Stimulated activated effector memory CD8-positive, alpha-beta T cell treated with anti-CD3 and anti-CD28 coated beads, Interleukin-12 subunit alpha, Interleukin-12 subunit beta, amount 100 ng/mL, for 72 hours (primary cell): ENCODE results near the gene CNTN4.

Experiments used
- ATAC-seq: fragments of 150-1000 bp; cut with Tn5 transposase; 2 replicates; pipeline ENCODE4 v1.10.0; 2021
- DNase-seq, 2 donors: peaks; one replicate each; pipeline ENCODE4 v3.0.0; 2021 to 2022; ENCODE audit warnings: low spot score in 2 of 2
- H3K27ac Mint-ChIP-seq: one replicate; pipeline ENCODE4 v1.8.0; 2022; ENCODE audit warnings: mild to moderate bottlenecking, mixed read lengths
- H3K36me3 Mint-ChIP-seq: one replicate; pipeline ENCODE4 v1.8.0; 2022; ENCODE audit warnings: mild to moderate bottlenecking, mixed read lengths
- H3K4me1 Mint-ChIP-seq: one replicate; pipeline ENCODE4 v1.8.0; 2022; ENCODE audit warnings: mixed read lengths
- H3K4me3 Mint-ChIP-seq: one replicate; pipeline ENCODE4 v1.8.0; 2022; ENCODE audit warnings: mild to moderate bottlenecking, mixed read lengths
- H3K9me3 Mint-ChIP-seq: one replicate; pipeline ENCODE4 v1.8.0; 2022; ENCODE audit warnings: mixed read lengths

CNTN4 gene

DNA sequence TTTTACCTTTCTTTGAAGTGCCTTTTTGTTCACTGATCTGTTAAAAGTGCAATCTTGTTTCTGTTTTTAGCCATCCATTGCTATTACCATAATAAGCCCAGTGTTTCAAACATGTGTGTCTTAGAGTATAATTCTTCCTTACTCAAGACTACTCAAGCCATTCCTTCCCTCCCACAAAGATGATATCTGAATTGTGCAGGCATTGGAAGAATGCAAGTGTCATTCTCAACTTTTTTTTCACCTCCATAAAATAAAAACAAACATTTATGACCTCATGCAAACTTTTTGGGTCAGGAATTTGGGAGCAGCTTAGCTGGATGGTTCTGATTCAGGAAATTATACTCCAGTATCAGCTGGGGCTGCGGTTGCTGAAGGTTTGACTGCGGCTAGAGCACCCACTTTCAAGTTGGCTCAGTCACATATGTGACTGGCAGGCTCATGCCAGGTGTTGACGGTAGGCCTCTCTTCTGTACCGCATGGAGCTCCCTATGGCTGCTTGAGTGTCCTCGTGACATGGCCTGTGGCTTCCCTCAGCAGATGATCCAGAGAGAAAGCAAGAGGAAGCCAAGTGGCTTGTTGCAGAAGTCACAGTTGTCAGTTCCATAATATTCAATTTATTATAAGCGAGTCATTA is 490.8 kb downstream of the CNTN4 start:
- H3K36me3 Mint-ChIP-seq, result no peaks in the 10 kb centered on the region
- H3K9me3 Mint-ChIP-seq, result peaks cover 2% of the 10 kb centered on the region
- DNase-seq (no peak), ATAC-seq (no peak)
- no peak overlapping the region for H3K27ac Mint-ChIP-seq
- no peaks in the 10 kb centered on the region for H3K4me1 Mint-ChIP-seq
- H3K4me3 Mint-ChIP-seq, result no peak overlapping the region

DNA sequence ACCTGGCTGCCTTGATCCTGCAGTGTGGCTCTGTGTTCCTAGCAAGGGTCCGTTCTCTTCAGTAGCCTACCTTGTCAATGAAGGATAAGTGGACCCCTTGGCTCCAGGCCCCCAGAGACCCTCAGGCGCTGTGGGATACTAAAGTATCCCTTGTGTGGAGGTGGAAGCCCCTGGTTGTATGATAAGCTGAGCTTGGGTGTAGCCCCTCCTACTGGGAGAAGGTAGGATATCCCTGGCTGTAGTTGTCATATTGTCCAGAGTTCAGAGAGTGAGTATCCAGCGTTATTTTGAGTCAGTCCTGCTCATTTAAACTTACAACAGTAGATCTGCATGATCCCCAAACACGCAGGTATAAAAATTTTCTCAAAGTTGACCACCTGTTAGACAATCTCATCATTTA is 496.8 kb downstream of the CNTN4 start:
- Mint-ChIP-seq H3K9me3 (no peaks in the 10 kb centered on the region), H3K4me3 (no peak overlapping the region), H3K27ac (no peak overlapping the region), H3K4me1 (no peaks in the 10 kb centered on the region), H3K36me3 (no peaks in the 10 kb centered on the region)
- ATAC-seq, result no peak
- DNase-seq, result no peak

DNA sequence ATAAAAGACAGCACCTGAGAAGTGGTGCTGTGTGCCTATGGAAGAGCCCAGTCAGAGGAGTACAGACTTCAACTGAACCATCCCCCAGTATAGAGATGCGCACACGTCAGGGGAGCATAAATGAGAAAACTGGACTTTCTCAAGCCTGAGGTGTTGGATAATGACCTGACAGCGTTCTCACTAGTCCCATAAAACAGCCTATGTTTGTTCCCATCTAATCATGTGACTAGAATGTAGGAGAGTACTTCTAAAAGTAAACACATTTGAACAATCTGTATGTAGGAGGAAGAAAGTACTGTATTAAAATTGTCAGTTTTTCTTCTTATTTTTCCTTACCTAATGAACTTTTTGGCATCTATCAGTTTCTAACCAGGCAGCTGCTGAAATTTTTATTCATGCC is 498.9 kb downstream of the CNTN4 start:
- Mint-ChIP-seq H3K4me1 (no peaks in the 10 kb centered on the region), H3K9me3 (no peaks in the 10 kb centered on the region), H3K36me3 (no peaks in the 10 kb centered on the region), H3K4me3 (no peak overlapping the region), H3K27ac (no peak overlapping the region)
- no peak for DNase-seq
- ATAC-seq, result no peak

DNA sequence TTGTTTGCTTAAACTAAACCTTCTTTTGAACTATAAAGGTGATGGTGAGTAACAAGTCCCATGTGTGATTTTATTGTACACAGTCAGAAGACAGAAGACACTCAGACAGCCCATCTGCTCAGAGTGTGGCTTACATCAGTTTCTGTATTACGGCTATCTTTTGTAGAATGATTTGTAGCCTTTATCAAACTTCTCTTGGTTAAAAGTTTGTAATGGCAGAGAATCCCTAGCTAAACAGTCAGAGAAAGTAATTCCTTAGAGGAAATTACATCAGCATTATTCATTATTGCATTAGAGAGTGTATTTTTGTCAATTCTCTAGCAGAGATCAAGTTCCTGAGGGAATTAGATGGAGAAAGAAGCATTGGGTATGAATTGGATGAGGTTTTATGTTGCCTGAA is 500.8 kb downstream of the CNTN4 start:
- Mint-ChIP-seq H3K27ac (no peak overlapping the region), H3K4me3 (no peak overlapping the region), H3K4me1 (no peaks in the 10 kb centered on the region), H3K36me3 (no peaks in the 10 kb centered on the region), H3K9me3 (no peaks in the 10 kb centered on the region)
- no peak for ATAC-seq
- no peak for DNase-seq

DNA sequence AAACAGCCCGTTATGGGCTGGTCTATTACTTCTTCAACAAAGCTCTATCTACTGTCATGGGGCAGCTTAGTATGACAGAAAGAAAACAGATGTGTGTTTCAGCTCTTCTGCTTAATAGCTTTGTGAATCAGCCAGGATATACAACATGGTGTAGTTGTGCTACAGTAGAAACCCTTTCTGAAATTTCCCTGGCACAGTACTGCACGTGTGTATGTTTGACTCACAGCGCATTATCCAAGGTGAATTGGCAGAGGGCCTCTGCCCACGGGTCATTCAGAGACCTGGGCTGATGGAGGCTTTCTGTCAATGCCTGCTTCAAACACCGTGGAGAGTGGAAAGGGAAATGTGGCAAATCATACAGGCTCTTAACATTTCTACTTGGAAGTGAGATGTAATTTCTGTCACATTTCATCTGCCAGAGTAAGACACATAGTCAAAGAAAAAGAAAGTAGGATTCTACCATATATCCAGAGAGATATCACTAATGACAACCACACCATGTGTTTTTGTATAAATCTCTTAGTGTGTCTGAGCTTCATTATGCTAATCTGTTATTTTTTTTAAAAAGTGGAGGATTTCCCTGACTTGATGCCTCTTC is 505.1 kb downstream of the CNTN4 start:
- DNase-seq, result no peak
- Mint-ChIP-seq H3K36me3 (no peaks in the 10 kb centered on the region), H3K4me1 (no peaks in the 10 kb centered on the region), H3K4me3 (no peak overlapping the region), H3K9me3 (no peaks in the 10 kb centered on the region), H3K27ac (no peak overlapping the region)
- no peak for ATAC-seq

DNA sequence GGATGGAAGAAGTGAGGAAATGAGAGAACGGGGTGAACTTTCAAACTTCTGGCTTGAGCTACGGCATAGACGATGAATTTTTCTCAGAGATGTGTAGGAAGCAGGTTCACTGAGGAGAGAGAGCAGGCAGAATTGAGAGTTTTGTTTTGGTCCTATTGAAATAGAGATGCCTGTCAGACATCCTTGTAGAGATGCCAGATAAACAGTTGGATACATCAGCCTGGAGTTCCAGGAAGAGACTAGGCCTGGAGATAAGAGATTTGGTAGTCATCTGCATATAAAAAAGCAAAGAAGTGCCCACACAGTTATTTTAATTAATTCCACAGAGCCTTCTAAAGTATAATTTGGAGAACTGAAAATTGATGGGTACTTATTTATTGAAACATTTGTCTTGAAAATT is 515.9 kb downstream of the CNTN4 start:
- DNase-seq (no peak), ATAC-seq (no peak)
- Mint-ChIP-seq H3K4me3 (no peak overlapping the region), H3K4me1 (no peaks in the 10 kb centered on the region), H3K36me3 (no peaks in the 10 kb centered on the region), H3K27ac (no peak overlapping the region), H3K9me3 (no peaks in the 10 kb centered on the region)

DNA sequence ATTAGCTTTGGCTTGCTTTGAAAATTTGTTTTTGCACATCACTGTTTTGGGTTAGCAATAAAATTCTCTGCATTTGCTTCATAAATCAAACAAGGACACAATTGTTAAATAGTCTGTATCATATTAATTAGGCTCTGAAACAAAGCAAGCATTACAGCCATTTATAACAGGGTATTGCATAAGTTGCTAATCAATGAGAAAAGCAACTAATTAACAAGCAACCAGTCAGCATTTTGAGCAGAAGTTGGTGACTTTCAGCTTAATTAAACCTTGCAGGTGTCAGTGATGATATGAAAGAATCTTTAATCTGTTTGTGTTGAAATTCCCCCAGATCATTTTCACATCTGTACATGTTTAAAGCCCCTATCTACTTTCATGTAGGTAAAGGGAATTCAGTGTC is 516.4 kb downstream of the CNTN4 start:
- ATAC-seq (no peak), DNase-seq (no peak)
- no peaks in the 10 kb centered on the region for H3K9me3 Mint-ChIP-seq
- H3K36me3 Mint-ChIP-seq, result no peaks in the 10 kb centered on the region
- no peaks in the 10 kb centered on the region for H3K4me1 Mint-ChIP-seq
- no peak overlapping the region for H3K27ac Mint-ChIP-seq
- no peak overlapping the region for H3K4me3 Mint-ChIP-seq

DNA sequence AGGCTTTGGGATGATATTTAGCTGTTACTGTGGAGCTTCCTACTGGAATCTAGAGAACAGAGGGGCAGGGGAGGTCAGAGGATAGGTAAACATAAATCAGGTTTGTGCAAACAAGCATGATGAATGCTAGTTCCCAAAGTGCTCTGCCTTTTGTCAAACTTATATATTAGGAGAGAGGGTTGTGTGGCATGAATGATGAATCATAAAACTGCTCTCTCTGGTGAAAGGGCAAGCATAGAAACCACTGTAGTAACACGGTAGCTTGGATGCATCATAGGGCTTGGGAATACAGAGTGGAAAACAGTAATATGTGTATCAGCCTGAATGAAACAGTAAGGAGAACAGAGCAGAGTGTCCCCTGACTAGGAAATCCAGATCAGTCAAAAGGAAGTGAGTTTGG is 524.8 kb downstream of the CNTN4 start:
- H3K27ac Mint-ChIP-seq, result no peak overlapping the region
- H3K9me3 Mint-ChIP-seq, result no peaks in the 10 kb centered on the region
- H3K4me3 Mint-ChIP-seq, result no peak overlapping the region
- no peak for ATAC-seq
- H3K4me1 Mint-ChIP-seq, result no peaks in the 10 kb centered on the region
- no peak for DNase-seq
- no peaks in the 10 kb centered on the region for H3K36me3 Mint-ChIP-seq

DNA sequence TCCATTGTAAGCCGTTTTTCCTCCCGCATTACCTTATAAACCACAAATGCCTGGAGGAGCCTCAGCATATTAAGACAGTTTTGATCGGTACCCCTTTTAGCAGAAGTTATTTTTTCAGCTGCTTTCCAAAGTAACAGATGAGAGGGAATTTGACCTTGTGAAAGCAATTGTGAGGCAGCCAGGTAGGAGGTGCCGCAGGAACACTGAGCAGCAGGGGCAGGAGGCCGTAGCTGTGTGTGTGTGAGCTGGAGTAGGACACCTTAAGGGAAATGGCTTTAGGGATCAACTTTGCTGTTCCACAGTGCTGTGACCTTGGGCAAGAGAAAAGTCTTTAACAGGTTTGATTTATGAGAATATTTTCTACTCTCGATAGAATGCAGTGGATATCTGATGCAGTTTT is 529.5 kb downstream of the CNTN4 start:
- Mint-ChIP-seq H3K4me1 (no peaks in the 10 kb centered on the region), H3K27ac (no peak overlapping the region), H3K36me3 (no peaks in the 10 kb centered on the region), H3K4me3 (no peak overlapping the region), H3K9me3 (no peaks in the 10 kb centered on the region)
- ATAC-seq (no peak), DNase-seq (no peak)

DNA sequence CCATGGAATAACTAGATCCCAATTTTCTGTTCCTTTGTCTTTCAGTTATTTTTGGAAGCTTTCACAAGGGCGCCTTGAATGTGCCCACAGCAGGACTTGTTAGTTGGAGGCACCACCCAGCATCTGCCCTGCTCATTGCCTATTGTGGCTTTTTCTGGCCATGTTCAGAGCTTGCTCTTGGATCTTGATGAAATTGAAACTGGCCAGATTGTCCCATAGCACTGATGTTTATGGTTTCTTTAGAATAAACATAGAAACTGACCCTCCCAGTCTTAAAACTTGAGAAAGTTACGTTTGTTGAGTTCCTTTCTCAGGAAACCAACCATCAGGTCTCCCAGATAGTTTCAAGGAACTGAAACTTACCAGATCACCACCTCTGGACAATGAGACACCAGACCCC is 536.8 kb downstream of the CNTN4 start:
- ATAC-seq, result no peak
- H3K4me3 Mint-ChIP-seq, result no peak overlapping the region

DNA sequence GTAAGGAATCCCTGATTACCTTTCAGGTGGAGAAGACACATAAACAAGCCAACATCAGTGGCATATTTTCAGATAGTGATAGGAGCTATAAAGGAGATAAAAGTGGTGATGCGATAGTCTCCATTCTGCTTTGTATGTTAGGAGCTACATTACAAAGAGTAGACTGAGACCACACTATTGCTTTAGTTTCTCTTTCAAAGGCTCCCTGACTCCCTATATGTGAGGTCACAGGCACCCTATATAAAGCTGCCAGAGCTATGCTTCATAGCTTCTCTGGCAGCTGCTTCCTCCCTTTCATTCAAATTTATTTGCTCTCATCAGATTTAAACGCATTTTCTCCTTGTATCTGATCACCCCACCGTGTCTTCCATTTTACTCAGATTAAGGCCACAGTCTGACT is 544.9 kb downstream of the CNTN4 start:
- Mint-ChIP-seq H3K9me3 (no peaks in the 10 kb centered on the region), H3K4me1 (no peaks in the 10 kb centered on the region), H3K27ac (no peak overlapping the region), H3K36me3 (no peaks in the 10 kb centered on the region), H3K4me3 (no peak overlapping the region)
- ATAC-seq (no peak), DNase-seq (no peak)

More for the DNA sequence above, 536.8 kb downstream of the CNTN4 start:
- Mint-ChIP-seq H3K27ac (no peak overlapping the region), H3K9me3 (peaks cover 3% of the 10 kb centered on the region), H3K4me1 (no peaks in the 10 kb centered on the region), H3K36me3 (no peaks in the 10 kb centered on the region)
- no peak for DNase-seq

DNA sequence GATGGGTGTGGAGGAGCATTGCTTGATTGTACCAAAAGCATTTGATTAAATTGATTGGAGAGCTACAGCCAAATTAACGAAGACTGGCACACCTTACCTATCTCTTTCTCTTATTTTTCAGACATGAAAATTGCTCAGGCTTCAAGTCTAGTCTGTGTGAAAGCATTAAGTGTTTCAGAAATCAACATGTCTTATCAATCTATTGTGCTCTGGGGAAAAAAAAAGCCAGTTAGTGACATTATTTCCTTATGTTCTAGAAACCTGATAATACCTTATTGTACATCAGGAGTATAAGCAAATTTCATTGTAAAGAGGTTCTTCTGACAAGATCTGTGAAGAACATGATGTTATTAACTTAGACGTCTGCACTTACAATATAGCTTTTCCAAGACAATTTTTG is 546.3 kb downstream of the CNTN4 start:
- no peaks in the 10 kb centered on the region for H3K4me1 Mint-ChIP-seq
- H3K36me3 Mint-ChIP-seq, result no peaks in the 10 kb centered on the region
- H3K4me3 Mint-ChIP-seq, result no peak overlapping the region
- no peaks in the 10 kb centered on the region for H3K9me3 Mint-ChIP-seq
- no peak for DNase-seq
- ATAC-seq, result no peak
- no peak overlapping the region for H3K27ac Mint-ChIP-seq

DNA sequence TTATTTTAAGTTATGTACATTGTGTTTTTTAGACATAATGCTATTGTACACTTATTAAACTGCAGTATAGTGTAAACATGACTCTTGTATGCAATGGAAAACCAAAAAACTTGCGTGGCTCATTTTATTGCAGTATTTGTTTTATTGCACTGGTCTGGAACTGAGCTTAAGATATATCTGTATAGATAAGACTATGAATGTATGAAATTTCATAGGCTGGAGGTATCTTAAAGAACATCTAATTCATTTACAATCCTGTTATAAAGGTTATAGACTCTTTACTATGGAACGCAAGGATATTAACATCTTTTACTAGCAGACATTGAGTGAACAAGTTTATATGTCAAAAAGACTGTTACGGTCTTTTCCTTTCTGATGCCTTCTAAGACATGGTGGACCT is 552.1 kb downstream of the CNTN4 start:
- H3K36me3 Mint-ChIP-seq, result no peaks in the 10 kb centered on the region
- no peaks in the 10 kb centered on the region for H3K4me1 Mint-ChIP-seq
- ATAC-seq (no peak), DNase-seq (no peak)
- no peak overlapping the region for H3K27ac Mint-ChIP-seq
- H3K4me3 Mint-ChIP-seq, result no peak overlapping the region
- no peaks in the 10 kb centered on the region for H3K9me3 Mint-ChIP-seq

DNA sequence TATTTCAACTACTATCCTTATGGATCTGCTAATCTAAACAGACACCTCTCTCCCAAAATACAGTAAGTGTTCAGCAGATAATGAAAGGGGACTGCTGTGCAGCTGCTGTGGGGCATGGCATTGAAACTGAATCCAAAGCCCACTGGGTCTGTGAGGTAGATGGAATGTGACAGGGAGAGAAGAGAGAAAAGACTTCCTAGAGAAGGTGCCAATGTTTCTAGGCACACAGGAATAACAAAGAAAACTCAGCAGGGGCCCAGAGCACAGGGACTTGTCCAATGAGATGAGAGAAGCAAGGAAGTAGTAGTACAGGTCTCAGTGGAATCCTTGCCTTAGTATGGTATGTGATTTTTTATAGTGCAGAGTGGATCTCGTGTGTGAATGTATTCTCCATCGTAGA is 553.7 kb downstream of the CNTN4 start:
- H3K36me3 Mint-ChIP-seq, result no peaks in the 10 kb centered on the region
- ATAC-seq, result no peak
- no peak overlapping the region for H3K27ac Mint-ChIP-seq

DNA sequence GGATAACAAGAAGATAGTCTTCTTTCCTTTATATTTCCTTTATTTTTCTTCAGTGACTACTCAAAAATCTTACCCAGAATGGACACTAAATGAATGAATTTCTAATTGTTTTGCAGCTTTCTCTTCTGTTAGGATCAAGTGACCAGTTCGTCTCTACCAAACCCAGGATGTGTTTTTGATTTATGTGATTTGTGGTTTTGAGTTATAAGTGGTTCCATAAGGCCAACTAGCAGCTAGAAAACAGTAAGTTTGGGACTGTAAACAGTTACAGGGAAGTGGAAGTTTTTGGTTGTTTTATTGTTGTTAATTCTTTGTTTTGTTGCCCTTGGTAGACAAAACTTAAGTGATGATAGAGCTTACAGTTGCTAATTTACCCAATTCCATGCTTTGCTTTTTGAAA is 555.0 kb downstream of the CNTN4 start:
- Mint-ChIP-seq H3K4me3 (no peak overlapping the region), H3K27ac (no peak overlapping the region), H3K36me3 (no peaks in the 10 kb centered on the region), H3K4me1 (no peaks in the 10 kb centered on the region), H3K9me3 (no peaks in the 10 kb centered on the region)
- ATAC-seq (no peak), DNase-seq (no peak)

More for the DNA sequence above, 553.7 kb downstream of the CNTN4 start:
- no peak for DNase-seq
- H3K4me1 Mint-ChIP-seq, result no peaks in the 10 kb centered on the region
- no peaks in the 10 kb centered on the region for H3K9me3 Mint-ChIP-seq
- H3K4me3 Mint-ChIP-seq, result no peak overlapping the region

DNA sequence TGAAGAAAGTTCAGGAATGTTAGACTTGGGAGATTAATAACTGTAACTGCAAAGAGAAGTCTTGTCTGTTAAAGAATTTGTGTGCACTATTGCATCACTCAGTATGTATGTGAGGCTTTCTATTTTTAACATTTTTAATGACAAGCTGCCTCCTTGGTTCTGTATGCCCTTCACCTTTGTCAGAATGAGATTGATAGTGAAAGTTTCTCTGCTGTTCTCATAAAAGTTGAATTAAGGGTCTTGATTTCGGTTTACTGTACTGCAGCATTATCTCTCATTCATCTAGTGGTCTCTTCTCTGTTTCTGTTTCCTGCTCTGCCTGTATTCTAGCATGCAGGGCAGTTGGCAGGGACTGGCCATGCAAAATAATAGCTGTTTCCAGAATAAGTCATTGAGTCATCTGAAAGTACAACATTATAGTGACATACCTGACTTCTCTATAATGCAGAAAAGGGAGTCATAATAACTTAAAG is 556.6 kb downstream of the CNTN4 start:
- H3K36me3 Mint-ChIP-seq, result no peaks in the 10 kb centered on the region
- DNase-seq, result no peak

More for the DNA sequence above, 556.6 kb downstream of the CNTN4 start:
- Mint-ChIP-seq H3K27ac (no peak overlapping the region), H3K4me3 (no peak overlapping the region), H3K4me1 (no peaks in the 10 kb centered on the region), H3K9me3 (no peaks in the 10 kb centered on the region)
- no peak for ATAC-seq
